ENCODE measurements around the gene CDR2.
"Not testable (repeated sequence)": the region's sequence is repeated elsewhere in the genome, so short reads cannot be mapped to it uniquely, and the experiment has no call there.

The CDR2 gene

GRCh38 chr16:22314661-22315626 lies 59.5 kb downstream of the CDR2 start:
- H3K4me3 ChIP-seq (ENCODE audit: low read depth, low read length): no peak overlapping the region
- no peak overlapping the region for H3K27ac ChIP-seq (ENCODE audit: low read depth, low read length)

GRCh38 chr16:22313876-22314470 lies 60.4 kb downstream of the CDR2 start:
- H3K9me3 ChIP-seq (ENCODE audit: control insufficient read depth, insufficient read depth, low read length): no peaks in the 10 kb centered on the region
- H3K4me1 ChIP-seq (ENCODE audit: control insufficient read depth, insufficient read depth, low read length): no peaks in the 10 kb centered on the region
- no peak overlapping the region for H3K9ac ChIP-seq (ENCODE audit: low read depth, low read length)
- H3K36me3 ChIP-seq (ENCODE audit: control insufficient read depth, insufficient read depth, low read length): peaks cover 93% of the 10 kb centered on the region
- no peaks in the 10 kb centered on the region for H3K27me3 ChIP-seq (ENCODE audit: control insufficient read depth, insufficient read depth, low read length)
- no peak overlapping the region for H3K4me3 ChIP-seq (ENCODE audit: low read depth, low read length)
- no peak overlapping the region for H3K27ac ChIP-seq (ENCODE audit: low read depth, low read length)

More at GRCh38 chr16:22314661-22315626, 59.5 kb downstream of the CDR2 start:
- Histone ChIP-seq H3K9ac (ENCODE audit: low read depth, low read length) (no peak overlapping the region), H3K4me1 (ENCODE audit: control insufficient read depth, insufficient read depth, low read length) (no peaks in the 10 kb centered on the region), H3K27me3 (ENCODE audit: control insufficient read depth, insufficient read depth, low read length) (no peaks in the 10 kb centered on the region), H3K9me3 (ENCODE audit: control insufficient read depth, insufficient read depth, low read length) (no peaks in the 10 kb centered on the region), H3K36me3 (ENCODE audit: control insufficient read depth, insufficient read depth, low read length) (peaks cover 92% of the 10 kb centered on the region)

GRCh38 chr16:22312897-22313781 lies 61.3 kb downstream of the CDR2 start:
- H3K36me3 ChIP-seq (ENCODE audit: control insufficient read depth, insufficient read depth, low read length): peaks cover 94% of the 10 kb centered on the region
- no peak overlapping the region for H3K4me3 ChIP-seq (ENCODE audit: low read depth, low read length)

GRCh38 chr16:22311520-22311919 lies 62.9 kb downstream of the CDR2 start:
- Histone ChIP-seq H3K36me3 (ENCODE audit: control insufficient read depth, insufficient read depth, low read length) (peaks cover 96% of the 10 kb centered on the region), H3K27me3 (ENCODE audit: control insufficient read depth, insufficient read depth, low read length) (no peaks in the 10 kb centered on the region), H3K27ac (ENCODE audit: low read depth, low read length) (no peak overlapping the region), H3K9ac (ENCODE audit: low read depth, low read length) (no peak overlapping the region), H3K4me1 (ENCODE audit: control insufficient read depth, insufficient read depth, low read length) (no peaks in the 10 kb centered on the region), H3K9me3 (ENCODE audit: control insufficient read depth, insufficient read depth, low read length) (no peaks in the 10 kb centered on the region), H3K4me3 (ENCODE audit: low read depth, low read length) (no peak overlapping the region)

More at GRCh38 chr16:22312897-22313781, 61.3 kb downstream of the CDR2 start:
- Histone ChIP-seq H3K4me1 (ENCODE audit: control insufficient read depth, insufficient read depth, low read length) (no peaks in the 10 kb centered on the region), H3K9me3 (ENCODE audit: control insufficient read depth, insufficient read depth, low read length) (no peaks in the 10 kb centered on the region), H3K9ac (ENCODE audit: low read depth, low read length) (no peak overlapping the region), H3K27ac (ENCODE audit: low read depth, low read length) (no peak overlapping the region), H3K27me3 (ENCODE audit: control insufficient read depth, insufficient read depth, low read length) (no peaks in the 10 kb centered on the region)

- H3K9me3 ChIP-seq (ENCODE audit: control insufficient read depth, insufficient read depth, low read length): no peaks in the 10 kb centered on the region
- no peak overlapping the region for H3K9ac ChIP-seq (ENCODE audit: low read depth, low read length)
- H3K4me1 ChIP-seq (ENCODE audit: control insufficient read depth, insufficient read depth, low read length): no peaks in the 10 kb centered on the region
- H3K4me3 ChIP-seq (ENCODE audit: low read depth, low read length): no peak overlapping the region
- H3K27me3 ChIP-seq (ENCODE audit: control insufficient read depth, insufficient read depth, low read length): no peaks in the 10 kb centered on the region
- peaks cover 97% of the 10 kb centered on the region for H3K36me3 ChIP-seq (ENCODE audit: control insufficient read depth, insufficient read depth, low read length)
- H3K27ac ChIP-seq (ENCODE audit: low read depth, low read length): no peak overlapping the region
Measured at GRCh38 chr16:22308824-22309520, 65.4 kb downstream of the CDR2 start.

- Histone ChIP-seq H3K4me1 (ENCODE audit: control insufficient read depth, insufficient read depth, low read length) (no peaks in the 10 kb centered on the region), H3K36me3 (ENCODE audit: control insufficient read depth, insufficient read depth, low read length) (peaks cover 94% of the 10 kb centered on the region), H3K9me3 (ENCODE audit: control insufficient read depth, insufficient read depth, low read length) (no peaks in the 10 kb centered on the region), H3K27ac (ENCODE audit: low read depth, low read length) (no peak overlapping the region), H3K27me3 (ENCODE audit: control insufficient read depth, insufficient read depth, low read length) (no peaks in the 10 kb centered on the region), H3K9ac (ENCODE audit: low read depth, low read length) (no peak overlapping the region), H3K4me3 (ENCODE audit: low read depth, low read length) (no peak overlapping the region)
Measured at GRCh38 chr16:22307838-22308237, 66.6 kb downstream of the CDR2 start.

GRCh38 chr16:22306788-22307187 lies 67.6 kb downstream of the CDR2 start:
- Histone ChIP-seq H3K36me3 (ENCODE audit: control insufficient read depth, insufficient read depth, low read length) (peaks cover 93% of the 10 kb centered on the region), H3K4me3 (ENCODE audit: low read depth, low read length) (no peak overlapping the region), H3K27ac (ENCODE audit: low read depth, low read length) (no peak overlapping the region), H3K9ac (ENCODE audit: low read depth, low read length) (no peak overlapping the region), H3K9me3 (ENCODE audit: control insufficient read depth, insufficient read depth, low read length) (no peaks in the 10 kb centered on the region), H3K27me3 (ENCODE audit: control insufficient read depth, insufficient read depth, low read length) (no peaks in the 10 kb centered on the region), H3K4me1 (ENCODE audit: control insufficient read depth, insufficient read depth, low read length) (no peaks in the 10 kb centered on the region)

- H3K27ac ChIP-seq (ENCODE audit: low read depth, low read length): no peak overlapping the region
- H3K27me3 ChIP-seq (ENCODE audit: control insufficient read depth, insufficient read depth, low read length): no peaks in the 10 kb centered on the region
- no peak overlapping the region for H3K4me3 ChIP-seq (ENCODE audit: low read depth, low read length)
- peaks cover 74% of the 10 kb centered on the region for H3K36me3 ChIP-seq (ENCODE audit: control insufficient read depth, insufficient read depth, low read length)
- no peak overlapping the region for H3K9ac ChIP-seq (ENCODE audit: low read depth, low read length)
- H3K4me1 ChIP-seq (ENCODE audit: control insufficient read depth, insufficient read depth, low read length): no peaks in the 10 kb centered on the region
- no peaks in the 10 kb centered on the region for H3K9me3 ChIP-seq (ENCODE audit: control insufficient read depth, insufficient read depth, low read length)
Measured at GRCh38 chr16:22304411-22304810, 70.0 kb downstream of the CDR2 start.

- Histone ChIP-seq H3K27me3 (ENCODE audit: control insufficient read depth, insufficient read depth, low read length) (no peaks in the 10 kb centered on the region), H3K9me3 (ENCODE audit: control insufficient read depth, insufficient read depth, low read length) (no peaks in the 10 kb centered on the region), H3K36me3 (ENCODE audit: control insufficient read depth, insufficient read depth, low read length) (peaks cover 58% of the 10 kb centered on the region), H3K4me1 (ENCODE audit: control insufficient read depth, insufficient read depth, low read length) (no peaks in the 10 kb centered on the region), H3K9ac (ENCODE audit: low read depth, low read length) (no peak overlapping the region), H3K27ac (ENCODE audit: low read depth, low read length) (no peak overlapping the region), H3K4me3 (ENCODE audit: low read depth, low read length) (no peak overlapping the region)
Measured at GRCh38 chr16:22302776-22303363, 71.5 kb downstream of the CDR2 start.

- H3K9ac ChIP-seq (ENCODE audit: low read depth, low read length); H3K27me3 ChIP-seq (ENCODE audit: control insufficient read depth, insufficient read depth, low read length); H3K27ac ChIP-seq (ENCODE audit: low read depth, low read length); H3K9me3 ChIP-seq (ENCODE audit: control insufficient read depth, insufficient read depth, low read length); H3K4me3 ChIP-seq (ENCODE audit: low read depth, low read length); H3K4me1 ChIP-seq (ENCODE audit: control insufficient read depth, insufficient read depth, low read length): not testable (repeated sequence)
- H3K36me3 ChIP-seq (ENCODE audit: control insufficient read depth, insufficient read depth, low read length): peaks cover 44% of the 10 kb centered on the region
Measured at GRCh38 chr16:22301423-22301822, 73.0 kb downstream of the CDR2 start.
